HEK293 (cell line): ENCODE data around the gene CCNT2.

ENCODE experiments used
- CTCF ChIA-PET: fragments of 350-600 bp; formaldehyde crosslinking; extraction: SDS; loops from one replicate; lab custom pipeline; 2021; ENCODE audit warnings: antibody characterized with exemption; lab: Yijun Ruan, JAX
- POLR2A ChIA-PET: fragments of 300-600 bp; formaldehyde crosslinking; extraction: SDS; loops from one replicate; lab custom pipeline; 2020; ENCODE audit warnings: antibody characterized with exemption, inconsistent platforms; lab: Yijun Ruan, JAX
- H3K27ac ChIP-seq: fragments of 200-500 bp; sonication (Bioruptor generic); 2 replicates; pipeline ENCODE4 v1.5.1; 2014; ENCODE audit warnings: low read depth, low read length, control low read depth, inconsistent platforms; ENCODE audit errors: extremely low read depth
- H3K36me3 ChIP-seq, 2 experiments: fragments of 200-500 bp in 1 of 2; sonication (Bioruptor generic) in 1 of 2; 1 replicate in 1 of 2; 2 replicates in 1 of 2; pipeline ENCODE4 v1.5.1; 2014 to 2017; ENCODE audit warnings: inconsistent platforms in 2 of 2, low read length in 2 of 2; ENCODE audit not compliant: control insufficient read depth in 2 of 2, insufficient read depth in 1 of 2
- H3K4me1 ChIP-seq: fragments of 200-500 bp; sonication (Bioruptor generic); 2 replicates; pipeline ENCODE4 v1.5.1; 2014; ENCODE audit warnings: mild to moderate bottlenecking, low read length, inconsistent platforms; ENCODE audit not compliant: control insufficient read depth, insufficient read depth
- H3K4me3 ChIP-seq: 2 replicates; pipeline ENCODE4 v1.5.1; 2011; ENCODE audit warnings: low read depth, mild to moderate bottlenecking, control low read depth, low read length, moderate library complexity
- H3K9me3 ChIP-seq: fragments of 200-500 bp; sonication (Bioruptor generic); 2 replicates; pipeline ENCODE4 v1.5.1; 2014; ENCODE audit warnings: low read depth, low read length, inconsistent platforms; ENCODE audit not compliant: control insufficient read depth, insufficient read depth
- EGR2 ChIP-seq: fragments of 450-650 bp; formaldehyde crosslinking; IDR thresholded peaks from 2 replicates; pipeline ENCODE4 v1.5.1; 2016; ENCODE audit warnings: low read depth, missing biosample characterization, missing genetic modification characterization
- FEZF1 ChIP-seq: fragments of 450-650 bp; formaldehyde crosslinking; IDR thresholded peaks from 2 replicates; pipeline ENCODE4 v1.5.1; 2016; ENCODE audit warnings: missing biosample characterization, missing genetic modification characterization
- HOXD13 ChIP-seq: sonication (generic); formaldehyde crosslinking; IDR thresholded peaks from 2 replicates; pipeline ENCODE4 v1.8.0; 2022; ENCODE audit warnings: missing genetic modification reagents, borderline replicate concordance
- KLF1 ChIP-seq: fragments of 450-650 bp; formaldehyde crosslinking; IDR thresholded peaks from 2 replicates; pipeline ENCODE4 v1.5.1; 2016; ENCODE audit warnings: missing biosample characterization, missing genetic modification characterization
- KLF16 ChIP-seq: fragments of 450-650 bp; formaldehyde crosslinking; IDR thresholded peaks from 2 replicates; pipeline ENCODE4 v1.5.1; 2017; ENCODE audit warnings: missing biosample characterization, missing genetic modification characterization
- KLF9 ChIP-seq: fragments of 450-650 bp; formaldehyde crosslinking; IDR thresholded peaks from 2 replicates; pipeline ENCODE4 v1.5.1; 2016; ENCODE audit warnings: missing biosample characterization, missing genetic modification characterization, low read depth
- OSR2 ChIP-seq: fragments of 450-650 bp; formaldehyde crosslinking; IDR thresholded peaks from 2 replicates; pipeline ENCODE4 v1.5.1; 2016; ENCODE audit warnings: missing biosample characterization, missing genetic modification characterization
- SCRT1 ChIP-seq: fragments of 450-650 bp; formaldehyde crosslinking; IDR thresholded peaks from 2 replicates; pipeline ENCODE4 v1.5.1; 2016; ENCODE audit warnings: missing biosample characterization, missing genetic modification characterization, borderline replicate concordance
- ZBTB7A ChIP-seq: fragments of 450-650 bp; formaldehyde crosslinking; IDR thresholded peaks from 2 replicates; pipeline ENCODE4 v1.5.1; 2016; ENCODE audit warnings: low read depth, missing biosample characterization, missing genetic modification characterization
- ZFHX2 ChIP-seq: fragments of 450-650 bp; formaldehyde crosslinking; conservative IDR thresholded peaks from 2 replicates; pipeline ENCODE4 v1.5.1; 2016; ENCODE audit warnings: missing biosample characterization, missing genetic modification characterization
- ZNF138 ChIP-seq: fragments of 450-650 bp; formaldehyde crosslinking; IDR thresholded peaks from 2 replicates; pipeline ENCODE4 v1.5.1; 2016; ENCODE audit warnings: missing biosample characterization, missing genetic modification characterization, borderline replicate concordance
- ZNF174 ChIP-seq: fragments of 450-650 bp; formaldehyde crosslinking; IDR thresholded peaks from 2 replicates; pipeline ENCODE4 v1.5.0; 2017; ENCODE audit warnings: missing biosample characterization, mild to moderate bottlenecking, missing genetic modification characterization
- ZNF214 ChIP-seq: fragments of 450-650 bp; formaldehyde crosslinking; IDR thresholded peaks from 2 replicates; pipeline ENCODE4 v1.5.1; 2017; ENCODE audit warnings: missing biosample characterization, mild to moderate bottlenecking, missing genetic modification characterization, borderline replicate concordance
- ZNF266 ChIP-seq: fragments of 450-650 bp; formaldehyde crosslinking; IDR thresholded peaks from 2 replicates; pipeline ENCODE4 v1.5.1; 2016; ENCODE audit warnings: missing biosample characterization, missing genetic modification characterization, low read depth
- ZNF302 ChIP-seq: fragments of 450-650 bp; formaldehyde crosslinking; IDR thresholded peaks from 2 replicates; pipeline ENCODE4 v1.5.1; 2016; ENCODE audit warnings: missing biosample characterization, missing genetic modification characterization, low read depth
- ZNF311 ChIP-seq: fragments of 450-650 bp; formaldehyde crosslinking; IDR thresholded peaks from 2 replicates; pipeline ENCODE4 v1.5.1; 2017; ENCODE audit warnings: missing biosample characterization, missing genetic modification characterization, borderline replicate concordance
- ZNF514 ChIP-seq: fragments of 450-650 bp; formaldehyde crosslinking; IDR thresholded peaks from 2 replicates; pipeline ENCODE4 v1.5.1; 2016; ENCODE audit warnings: missing biosample characterization, missing genetic modification characterization
- ZNF555 ChIP-seq: fragments of 450-650 bp; formaldehyde crosslinking; conservative IDR thresholded peaks from 2 replicates; pipeline ENCODE4 v1.5.1; 2017; ENCODE audit warnings: missing biosample characterization, mild to moderate bottlenecking, missing genetic modification characterization, inconsistent platforms
- ZNF585B ChIP-seq: fragments of 450-650 bp; formaldehyde crosslinking; IDR thresholded peaks from 2 replicates; pipeline ENCODE4 v1.5.1; 2016; ENCODE audit warnings: missing biosample characterization, missing genetic modification characterization
- ZNF621 ChIP-seq: fragments of 450-650 bp; formaldehyde crosslinking; IDR thresholded peaks from 2 replicates; pipeline ENCODE4 v1.5.1; 2017; ENCODE audit warnings: missing biosample characterization, missing genetic modification characterization
- ZNF654 ChIP-seq: fragments of 450-650 bp; formaldehyde crosslinking; IDR thresholded peaks from 2 replicates; pipeline ENCODE4 v1.5.1; 2016; ENCODE audit warnings: low read depth, missing biosample characterization, missing genetic modification characterization
- TF ChIP-seq, protein P1 (sequence below): fragments of 450-650 bp; IDR thresholded peaks from 2 replicates; pipeline ENCODE4 v1.5.1; 2018; ENCODE audit warnings: missing biosample characterization, missing genetic modification characterization
- TF ChIP-seq, protein P2 (sequence below): sonication (generic); formaldehyde crosslinking; IDR thresholded peaks from 2 replicates; pipeline ENCODE4 v1.8.1; 2022; ENCODE audit warnings: mild to moderate bottlenecking, moderate library complexity, missing genetic modification reagents
- TF ChIP-seq, protein P3 (sequence below): fragments of 450-650 bp; formaldehyde crosslinking; IDR thresholded peaks from 2 replicates; pipeline ENCODE4 v1.5.1; 2017; ENCODE audit warnings: missing biosample characterization, missing genetic modification characterization
- TF ChIP-seq, protein P4 (sequence below): fragments of 450-650 bp; formaldehyde crosslinking; IDR thresholded peaks from 2 replicates; pipeline ENCODE4 v1.5.1; 2017; ENCODE audit warnings: missing biosample characterization, missing genetic modification characterization
- TF ChIP-seq, protein P5 (sequence below): IDR thresholded peaks from 2 replicates; pipeline ENCODE4 v1.6.1; 2011; ENCODE audit warnings: mild to moderate bottlenecking, low read depth, low read length, borderline replicate concordance
- TF ChIP-seq, protein P6 (sequence below): fragments of 450-650 bp; formaldehyde crosslinking; IDR thresholded peaks from 2 replicates; pipeline ENCODE4 v1.5.1; 2017; ENCODE audit warnings: missing biosample characterization, missing genetic modification characterization

The CCNT2 gene

DNA sequence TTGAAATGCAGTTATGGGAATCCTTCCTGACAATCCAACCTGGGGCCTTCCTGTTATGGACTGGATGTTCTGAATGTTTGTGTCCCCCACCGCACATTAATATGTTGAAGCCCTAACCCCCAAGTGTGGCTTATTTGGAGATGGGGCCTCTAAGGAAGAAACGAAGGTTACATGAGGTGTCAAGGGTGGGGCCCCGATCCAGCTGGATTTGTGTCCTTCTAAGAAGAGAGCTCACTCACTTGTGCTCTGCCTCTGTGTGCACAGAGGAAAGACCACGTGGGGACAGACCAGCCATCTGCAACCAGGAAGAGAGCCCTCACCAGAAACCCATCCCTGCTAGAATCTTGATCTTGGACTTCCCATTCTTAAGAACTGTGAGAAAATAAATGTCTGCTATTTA is 84.2 kb downstream of the CCNT2 start:
- Histone ChIP-seq H3K4me3 (no peak overlapping the region), H3K9me3 (no peaks in the 10 kb centered on the region), H3K4me1 (no peaks in the 10 kb centered on the region), H3K27ac (no peak overlapping the region), H3K36me3 (no peaks in the 10 kb centered on the region)
- ChIA-PET CTCF (interaction anchor here (0.6 to 6.8 kb wide), 7 partner anchors 8 to 1382 kb away, joined by 3 to 90 read pairs (median 4); no protein-coding TSS in a partner anchor), POLR2A (no interaction called here)
- TF ChIP-seq ZNF621, result no peak
- TF ChIP-seq ZNF555 (tag by site-specific recombination), result no peak
- TF ChIP-seq, protein P1, sequence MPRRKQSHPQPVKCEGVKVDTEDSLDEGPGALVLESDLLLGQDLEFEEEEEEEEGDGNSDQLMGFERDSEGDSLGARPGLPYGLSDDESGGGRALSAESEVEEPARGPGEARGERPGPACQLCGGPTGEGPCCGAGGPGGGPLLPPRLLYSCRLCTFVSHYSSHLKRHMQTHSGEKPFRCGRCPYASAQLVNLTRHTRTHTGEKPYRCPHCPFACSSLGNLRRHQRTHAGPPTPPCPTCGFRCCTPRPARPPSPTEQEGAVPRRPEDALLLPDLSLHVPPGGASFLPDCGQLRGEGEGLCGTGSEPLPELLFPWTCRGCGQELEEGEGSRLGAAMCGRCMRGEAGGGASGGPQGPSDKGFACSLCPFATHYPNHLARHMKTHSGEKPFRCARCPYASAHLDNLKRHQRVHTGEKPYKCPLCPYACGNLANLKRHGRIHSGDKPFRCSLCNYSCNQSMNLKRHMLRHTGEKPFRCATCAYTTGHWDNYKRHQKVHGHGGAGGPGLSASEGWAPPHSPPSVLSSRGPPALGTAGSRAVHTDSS (tag by site-specific recombination), result no peak

DNA sequence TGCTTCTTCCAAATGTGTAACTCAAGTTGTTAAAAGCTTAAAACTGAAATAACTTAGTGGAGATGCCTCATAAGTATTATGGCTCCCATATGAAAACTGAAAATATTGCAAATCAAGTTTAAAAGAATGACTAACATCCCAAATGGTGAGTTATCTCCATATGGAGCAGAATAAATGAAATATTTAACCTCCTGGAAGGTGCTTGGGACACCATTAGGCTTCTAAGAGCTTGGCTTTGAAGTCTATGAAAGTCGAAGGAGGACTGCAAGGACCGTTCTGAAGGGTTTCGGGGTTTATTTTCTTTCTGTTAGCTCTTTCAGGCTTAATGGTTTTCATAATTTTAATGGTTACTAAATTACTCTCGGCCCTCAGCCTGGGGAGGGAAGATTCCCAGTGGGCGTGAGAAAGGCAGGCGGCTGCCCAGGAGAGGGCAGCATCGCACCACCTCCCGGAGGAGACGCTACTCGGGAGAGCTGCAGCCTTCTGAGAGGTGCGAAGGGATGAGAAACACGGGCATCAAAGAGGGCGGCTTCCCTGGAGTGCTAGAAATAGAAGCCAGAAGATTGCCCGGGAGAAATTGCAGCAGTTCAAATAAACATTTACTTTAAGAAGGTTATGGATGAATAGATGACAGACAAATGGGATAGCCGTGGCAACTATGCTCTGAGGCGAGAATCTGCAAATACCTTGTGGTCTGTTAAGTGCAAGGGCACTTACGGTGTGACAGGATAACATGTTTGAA is 85.6 kb downstream of the CCNT2 start:
- Histone ChIP-seq H3K4me3 (no peak overlapping the region), H3K27ac (no peak overlapping the region), H3K9me3 (no peaks in the 10 kb centered on the region), H3K36me3 (no peaks in the 10 kb centered on the region), H3K4me1 (no peaks in the 10 kb centered on the region)
- ChIA-PET POLR2A (interaction anchor here (0.6 kb wide), 1 partner anchor 708 kb away, joined by 3 read pairs; no protein-coding TSS in a partner anchor), CTCF (interaction anchor here (0.5 to 6.8 kb wide), 43 partner anchors 10 to 1380 kb away, joined by 3 to 90 read pairs (median 4); partner anchors contain the start of genes R3HDM1, RAB3GAP1 and ZRANB3)
- TF ChIP-seq ZNF138 (no peak), ZNF174 (tag by site-specific recombination) (no peak), ZNF654 (tag by site-specific recombination) (peak; percentile 92), ZNF585B (no peak), HOXD13 (CRISPR knock-in tag) (no peak), KLF9 (tag by site-specific recombination) (peak; percentile 36; the same call in 1 of the 2 replicates), EGR2 (tag by site-specific recombination) (0 out of 2 replicates have a peak, but pooled peaks have one; percentile 17), KLF16 (tag by site-specific recombination) (0 out of 2 replicates have a peak, but pooled peaks have one; percentile 16), ZNF214 (tag by site-specific recombination) (no peak), KLF1 (tag by site-specific recombination) (0 out of 2 replicates have a peak, but pooled peaks have one; percentile 17), FEZF1 (tag by site-specific recombination) (no peak), ZBTB7A (tag by site-specific recombination) (no peak), ZNF266 (tag by site-specific recombination) (no peak), SCRT1 (no peak), ZFHX2 (peak; percentile 57), OSR2 (tag by site-specific recombination) (no peak), ZNF302 (no peak), ZNF311 (tag by site-specific recombination) (no peak), ZNF514 (tag by site-specific recombination) (no peak)
- TF ChIP-seq, protein P2, sequence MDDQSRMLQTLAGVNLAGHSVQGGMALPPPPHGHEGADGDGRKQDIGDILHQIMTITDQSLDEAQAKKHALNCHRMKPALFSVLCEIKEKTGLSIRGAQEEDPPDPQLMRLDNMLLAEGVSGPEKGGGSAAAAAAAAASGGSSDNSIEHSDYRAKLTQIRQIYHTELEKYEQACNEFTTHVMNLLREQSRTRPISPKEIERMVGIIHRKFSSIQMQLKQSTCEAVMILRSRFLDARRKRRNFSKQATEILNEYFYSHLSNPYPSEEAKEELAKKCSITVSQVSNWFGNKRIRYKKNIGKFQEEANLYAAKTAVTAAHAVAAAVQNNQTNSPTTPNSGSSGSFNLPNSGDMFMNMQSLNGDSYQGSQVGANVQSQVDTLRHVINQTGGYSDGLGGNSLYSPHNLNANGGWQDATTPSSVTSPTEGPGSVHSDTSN, result no peak
- TF ChIP-seq, protein P3, sequence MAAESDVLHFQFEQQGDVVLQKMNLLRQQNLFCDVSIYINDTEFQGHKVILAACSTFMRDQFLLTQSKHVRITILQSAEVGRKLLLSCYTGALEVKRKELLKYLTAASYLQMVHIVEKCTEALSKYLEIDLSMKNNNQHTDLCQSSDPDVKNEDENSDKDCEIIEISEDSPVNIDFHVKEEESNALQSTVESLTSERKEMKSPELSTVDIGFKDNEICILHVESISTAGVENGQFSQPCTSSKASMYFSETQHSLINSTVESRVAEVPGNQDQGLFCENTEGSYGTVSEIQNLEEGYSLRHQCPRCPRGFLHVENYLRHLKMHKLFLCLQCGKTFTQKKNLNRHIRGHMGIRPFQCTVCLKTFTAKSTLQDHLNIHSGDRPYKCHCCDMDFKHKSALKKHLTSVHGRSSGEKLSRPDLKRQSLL (tag by site-specific recombination), result no peak
- TF ChIP-seq, protein P4, sequence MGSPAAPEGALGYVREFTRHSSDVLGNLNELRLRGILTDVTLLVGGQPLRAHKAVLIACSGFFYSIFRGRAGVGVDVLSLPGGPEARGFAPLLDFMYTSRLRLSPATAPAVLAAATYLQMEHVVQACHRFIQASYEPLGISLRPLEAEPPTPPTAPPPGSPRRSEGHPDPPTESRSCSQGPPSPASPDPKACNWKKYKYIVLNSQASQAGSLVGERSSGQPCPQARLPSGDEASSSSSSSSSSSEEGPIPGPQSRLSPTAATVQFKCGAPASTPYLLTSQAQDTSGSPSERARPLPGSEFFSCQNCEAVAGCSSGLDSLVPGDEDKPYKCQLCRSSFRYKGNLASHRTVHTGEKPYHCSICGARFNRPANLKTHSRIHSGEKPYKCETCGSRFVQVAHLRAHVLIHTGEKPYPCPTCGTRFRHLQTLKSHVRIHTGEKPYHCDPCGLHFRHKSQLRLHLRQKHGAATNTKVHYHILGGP (tag by site-specific recombination), result no peak
- TF ChIP-seq, protein P5, sequence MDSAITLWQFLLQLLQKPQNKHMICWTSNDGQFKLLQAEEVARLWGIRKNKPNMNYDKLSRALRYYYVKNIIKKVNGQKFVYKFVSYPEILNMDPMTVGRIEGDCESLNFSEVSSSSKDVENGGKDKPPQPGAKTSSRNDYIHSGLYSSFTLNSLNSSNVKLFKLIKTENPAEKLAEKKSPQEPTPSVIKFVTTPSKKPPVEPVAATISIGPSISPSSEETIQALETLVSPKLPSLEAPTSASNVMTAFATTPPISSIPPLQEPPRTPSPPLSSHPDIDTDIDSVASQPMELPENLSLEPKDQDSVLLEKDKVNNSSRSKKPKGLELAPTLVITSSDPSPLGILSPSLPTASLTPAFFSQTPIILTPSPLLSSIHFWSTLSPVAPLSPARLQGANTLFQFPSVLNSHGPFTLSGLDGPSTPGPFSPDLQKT, result no peak
- TF ChIP-seq, protein P6, sequence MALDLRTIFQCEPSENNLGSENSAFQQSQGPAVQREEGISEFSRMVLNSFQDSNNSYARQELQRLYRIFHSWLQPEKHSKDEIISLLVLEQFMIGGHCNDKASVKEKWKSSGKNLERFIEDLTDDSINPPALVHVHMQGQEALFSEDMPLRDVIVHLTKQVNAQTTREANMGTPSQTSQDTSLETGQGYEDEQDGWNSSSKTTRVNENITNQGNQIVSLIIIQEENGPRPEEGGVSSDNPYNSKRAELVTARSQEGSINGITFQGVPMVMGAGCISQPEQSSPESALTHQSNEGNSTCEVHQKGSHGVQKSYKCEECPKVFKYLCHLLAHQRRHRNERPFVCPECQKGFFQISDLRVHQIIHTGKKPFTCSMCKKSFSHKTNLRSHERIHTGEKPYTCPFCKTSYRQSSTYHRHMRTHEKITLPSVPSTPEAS (tag by site-specific recombination), result no peak
